GM12878 (cell line): Measurements from ENCODE around the gene NFATC1. TPM values are rescaled to one million over a fixed set of nuclear protein-coding genes. Genes with fewer than 3 reads are reported as not detected.

ENCODE experiments used
- CTCF ChIP-seq, 3 experiments: IDR thresholded peaks in 2 of 3; conservative IDR thresholded peaks in 1 of 3; 2 replicates each; pipeline ENCODE4 v1.5.1; 2011; ENCODE audit warnings: low read depth in 3 of 3, low read length in 3 of 3, mild to moderate bottlenecking in 3 of 3, control low read depth in 2 of 3, moderate library complexity in 2 of 3, inconsistent platforms in 1 of 3, mixed read lengths in 1 of 3; ENCODE audit not compliant: control insufficient read depth in 2 of 3, insufficient read depth in 1 of 3; ENCODE audit errors: extremely low read depth in 1 of 3
- ZNF592 ChIP-seq: fragments of 450-650 bp; IDR thresholded peaks from 2 replicates; pipeline ENCODE4 v1.6.1; 2017; ENCODE audit warnings: mild to moderate bottlenecking, moderate library complexity
- polyA plus RNA-seq, 11 experiments: library from polyadenylated mRNA; depleted of rRNA in 4 of 11; unstranded in 6 of 11; stranded (reverse) in 5 of 11; fragments of >200 nt; fragmentation: Nextera tagmentation in 4 of 11; fragmentation: Illumina TruSeq in 1 of 11; extraction: Ambion mirVana in 4 of 11; extraction: Trizol in 1 of 11; gene quantifications; 1 replicate in 1 of 11; 2 replicates in 10 of 11; pipeline versions ENCODE4 v1.2.1 to v1.2.3, GENCODE V29; 2011 to 2016; ENCODE audit warnings: inconsistent platforms in 2 of 11, missing spikeins in 2 of 11, low read depth in 1 of 11
- total RNA-seq, 4 experiments: library from RNA; depleted of rRNA in 3 of 4; stranded (reverse); fragments of >200 nt in 3 of 4; fragmentation: Illumina TruSeq in 1 of 4; extraction: Trizol in 1 of 4; gene quantifications; 2 replicates each; pipeline versions ENCODE4 v1.2.1 to v1.2.3, GENCODE V29; 2013 to 2021

Gene NFATC1
- total and polyA plus RNA-seq, 10 of the 15 experiments (the other 5 are each of a cell fraction or from before 2014, with no cell fraction given), result 0.84 to 20.8 (median 5.1) TPM

- TF ChIP-seq ZNF592 (no peak), CTCF (IDR thresholded peaks at IDR 0.05 in 2 of 3, conservative IDR thresholded peaks at IDR 0.05 in 1 of 3; ENCODE audit: control insufficient read depth in 2 of 3, extremely low read depth in 1 of 3, insufficient read depth in 1 of 3, low read depth in 3 of 3, low read length in 3 of 3) (no peak)
Measured at GRCh38 chr18:79577451-79578395, 182.0 kb downstream of the NFATC1 start (continued).
